H9 (cell line): ENCODE measurements around the gene DNER. TPM values are rescaled to one million over a fixed set of nuclear protein-coding genes. Genes with fewer than 3 reads are reported as not detected.

Experiments used
- DNase-seq: peaks from one replicate; pipeline ENCODE4 v3.0.0-alpha.2; 2017
- H2AFZ ChIP-seq: one replicate; pipeline ENCODE4 v1.6.1; 2013; ENCODE audit warnings: mild to moderate bottlenecking, low read length, control low read depth, moderate library complexity
- H2AK5ac ChIP-seq: 2 replicates; pipeline ENCODE4 v1.6.1; 2013; ENCODE audit warnings: low read length, control low read depth, mixed read lengths; ENCODE audit not compliant: insufficient read length
- H2BK120ac ChIP-seq: one replicate; pipeline ENCODE4 v1.6.1; 2013; ENCODE audit warnings: low read depth, mild to moderate bottlenecking, low read length, control low read depth, inconsistent platforms; ENCODE audit not compliant: poor library complexity, severe bottlenecking
- H2BK12ac ChIP-seq: 2 replicates; pipeline ENCODE4 v1.6.1; 2013; ENCODE audit warnings: low read length, control low read depth, mixed read lengths, low read depth; ENCODE audit not compliant: insufficient read length
- H2BK15ac ChIP-seq: 2 replicates; pipeline ENCODE4 v1.6.1; 2013; ENCODE audit warnings: low read depth, low read length, control low read depth
- H2BK20ac ChIP-seq: one replicate; pipeline ENCODE4 v1.6.1; 2013; ENCODE audit warnings: low read depth, mild to moderate bottlenecking, low read length, control low read depth, inconsistent platforms; ENCODE audit not compliant: poor library complexity, severe bottlenecking
- H2BK5ac ChIP-seq: 2 replicates; pipeline ENCODE4 v1.6.1; 2013; ENCODE audit warnings: low read length, control low read depth, mixed read lengths; ENCODE audit not compliant: insufficient read length
- H3K14ac ChIP-seq: 2 replicates; pipeline ENCODE4 v1.6.1; 2013; ENCODE audit warnings: low read length, control low read depth; ENCODE audit not compliant: insufficient read depth
- H3K18ac ChIP-seq: 2 replicates; pipeline ENCODE4 v1.6.1; 2013; ENCODE audit warnings: low read depth, mild to moderate bottlenecking, mixed read lengths, low read length, control low read depth; ENCODE audit not compliant: insufficient read length
- H3K23ac ChIP-seq: 2 replicates; pipeline ENCODE4 v1.6.1; 2013; ENCODE audit warnings: low read length, control low read depth, mixed read lengths, low read depth; ENCODE audit not compliant: insufficient read length
- H3K23me2 ChIP-seq: 2 replicates; pipeline ENCODE4 v1.6.1; 2013; ENCODE audit warnings: low read depth, mild to moderate bottlenecking, mixed read lengths, low read length, control low read depth; ENCODE audit not compliant: insufficient read length, poor library complexity, severe bottlenecking
- H3K27ac ChIP-seq: 2 replicates; pipeline ENCODE4 v1.5.1; 2013; ENCODE audit warnings: low read length, control low read depth, mixed read lengths, low read depth; ENCODE audit not compliant: insufficient read length
- H3K27me3 ChIP-seq: 2 replicates; pipeline ENCODE4 v1.6.1; 2013; ENCODE audit warnings: low read length, control low read depth, inconsistent platforms; ENCODE audit not compliant: insufficient read depth
- H3K4ac ChIP-seq: 2 replicates; pipeline ENCODE4 v1.6.1; 2013; ENCODE audit warnings: low read depth, mild to moderate bottlenecking, control low read depth, inconsistent platforms, low read length, moderate library complexity
- H3K4me1 ChIP-seq: 2 replicates; pipeline ENCODE4 v1.6.1; 2013; ENCODE audit warnings: low read length, control low read depth, inconsistent platforms; ENCODE audit not compliant: insufficient read depth
- H3K4me2 ChIP-seq: 2 replicates; pipeline ENCODE4 v1.6.1; 2013; ENCODE audit warnings: low read length, control low read depth, mixed read lengths; ENCODE audit not compliant: insufficient read length, insufficient read depth
- H3K56ac ChIP-seq: 2 replicates; pipeline ENCODE4 v1.6.1; 2013; ENCODE audit warnings: low read depth, mild to moderate bottlenecking, mixed read lengths, low read length, control low read depth; ENCODE audit not compliant: insufficient read length
- H3K79me1 ChIP-seq: 2 replicates; pipeline ENCODE4 v1.6.1; 2013; ENCODE audit warnings: low read depth, mild to moderate bottlenecking, moderate library complexity, low read length, control low read depth, inconsistent platforms; ENCODE audit not compliant: insufficient read depth, poor library complexity, severe bottlenecking
- H3K79me2 ChIP-seq: 2 replicates; pipeline ENCODE4 v1.6.1; 2013; ENCODE audit warnings: low read length, control low read depth, inconsistent platforms; ENCODE audit not compliant: insufficient read depth
- H3K9ac ChIP-seq: 2 replicates; pipeline ENCODE4 v1.6.1; 2013; ENCODE audit warnings: low read length, control low read depth, mixed read lengths; ENCODE audit not compliant: insufficient read length; ENCODE audit errors: extremely low read depth
- H3K9me3 ChIP-seq: one replicate; pipeline ENCODE4 v1.6.1; 2013; ENCODE audit warnings: low read depth, low read length, inconsistent platforms; ENCODE audit not compliant: control insufficient read depth
- H3T11ph ChIP-seq: one replicate; pipeline ENCODE4 v1.6.1; 2013; ENCODE audit warnings: mild to moderate bottlenecking, low read length, control low read depth, inconsistent platforms
- H4K20me1 ChIP-seq: one replicate; pipeline ENCODE4 v1.6.1; 2013; ENCODE audit not compliant: control insufficient read depth, insufficient read length, insufficient read depth
- H4K5ac ChIP-seq: 2 replicates; pipeline ENCODE4 v1.6.1; 2013; ENCODE audit warnings: low read depth, mild to moderate bottlenecking, mixed read lengths, low read length, control low read depth; ENCODE audit not compliant: insufficient read length
- H4K8ac ChIP-seq: replicated peaks from 2 replicates; pipeline ENCODE4 v1.6.1; 2013; ENCODE audit warnings: low read length, control low read depth, mixed read lengths, low read depth; ENCODE audit not compliant: insufficient read length
- H4K91ac ChIP-seq: 2 replicates; pipeline ENCODE4 v1.6.1; 2013; ENCODE audit warnings: low read depth, mild to moderate bottlenecking, moderate library complexity, mixed read lengths, low read length, control low read depth; ENCODE audit not compliant: insufficient read length
- H3K27ac Mint-ChIP-seq, 3 experiments: 2 replicates in 2 of 3; 3 replicates in 1 of 3; pipeline ENCODE4 v1.8.0; 2020 to 2021; ENCODE audit warnings: mixed read lengths in 3 of 3, mild to moderate bottlenecking in 1 of 3, moderate library complexity in 1 of 3
- H3K27me3 Mint-ChIP-seq: 2 replicates; pipeline ENCODE4 v1.8.0; 2021; ENCODE audit warnings: low read depth, mild to moderate bottlenecking, moderate library complexity, mixed read lengths
- H3K36me3 Mint-ChIP-seq, 3 experiments: 2 replicates in 2 of 3; 3 replicates in 1 of 3; pipeline ENCODE4 v1.8.0; 2020 to 2021; ENCODE audit warnings: low read depth in 3 of 3, mixed read lengths in 3 of 3; ENCODE audit not compliant: insufficient read depth in 1 of 3
- H3K4me1 Mint-ChIP-seq, 2 experiments: 2 replicates each; pipeline ENCODE4 v1.8.0; 2020; ENCODE audit warnings: mixed read lengths in 2 of 2
- H3K4me3 Mint-ChIP-seq, 2 experiments: 2 replicates in 1 of 2; 3 replicates in 1 of 2; pipeline ENCODE4 v1.8.0; 2020 to 2021; ENCODE audit warnings: mild to moderate bottlenecking in 2 of 2, mixed read lengths in 2 of 2, moderate library complexity in 1 of 2
- H3K9me3 Mint-ChIP-seq, 2 experiments: 2 replicates in 1 of 2; 3 replicates in 1 of 2; pipeline ENCODE4 v1.8.0; 2020; ENCODE audit warnings: mild to moderate bottlenecking in 2 of 2, mixed read lengths in 2 of 2, moderate library complexity in 1 of 2
- WGBS: extraction: QIAGEN DNeasy Blood & Tissue Kit; methylation state at CpG from one replicate; pipeline ENCODE4 v1.1.7; 2013; ENCODE audit warnings: missing lambda C conversion rate, low lambda C conversion rate, mixed read lengths; ENCODE audit not compliant: insufficient read length; ENCODE audit errors: extremely low coverage; 5-methylcytosine and 5-hydroxymethylcytosine counted together
- total RNA-seq: library from RNA; stranded (reverse); gene quantifications from 2 replicates; pipeline ENCODE4 v1.2.1, GENCODE V29; 2021
- TF ChIP-seq, protein P1 (sequence below): fragments of 200-600 bp; sonication (generic); conservative IDR thresholded peaks from 3 replicates; pipeline ENCODE4 v1.8.0; 2021; ENCODE audit warnings: antibody characterized with exemption, mild to moderate bottlenecking

DNER gene
- total RNA-seq, 1 experiment from 2014 or later, result 1.0 TPM

- H3K36me3 Mint-ChIP-seq, result no peaks in the 10 kb centered on the region; a peak in 1 of 7 replicates
- Histone ChIP-seq H2AK5ac (no peak overlapping the region), H3K18ac (no peak overlapping the region), H3K23me2 (no peaks in the 10 kb centered on the region), H3K14ac (no peak overlapping the region), H4K91ac (no peak overlapping the region), H2AFZ (no peak overlapping the region), H3T11ph (no peak overlapping the region), H3K27ac (no peak overlapping the region), H2BK120ac (no peak overlapping the region), H3K56ac (no peak overlapping the region), H3K4me2 (no peak overlapping the region), H2BK20ac (no peak overlapping the region), H2BK15ac (no peak overlapping the region), H4K20me1 (no peaks in the 10 kb centered on the region), H4K5ac (no peak overlapping the region), H3K79me2 (no peaks in the 10 kb centered on the region), H3K4me1 (no peaks in the 10 kb centered on the region; the same call in 1 of the 2 replicates), H3K23ac (no peak overlapping the region), H3K9me3 (no peaks in the 10 kb centered on the region), H3K4ac (no peak overlapping the region), H2BK5ac (no peak overlapping the region), H3K9ac (no peak overlapping the region), H2BK12ac (no peak overlapping the region), H3K79me1 (no peaks in the 10 kb centered on the region), H3K27me3 (no peaks in the 10 kb centered on the region), H4K8ac (no peak overlapping the region)
- peaks cover 3% of the 10 kb centered on the region for H3K27me3 Mint-ChIP-seq
- no peak overlapping the region for H3K4me3 Mint-ChIP-seq
- no peak for DNase-seq
- WGBS, result no CpG with 5 or more reads among the region's 7 CpGs
- TF ChIP-seq, protein P1, sequence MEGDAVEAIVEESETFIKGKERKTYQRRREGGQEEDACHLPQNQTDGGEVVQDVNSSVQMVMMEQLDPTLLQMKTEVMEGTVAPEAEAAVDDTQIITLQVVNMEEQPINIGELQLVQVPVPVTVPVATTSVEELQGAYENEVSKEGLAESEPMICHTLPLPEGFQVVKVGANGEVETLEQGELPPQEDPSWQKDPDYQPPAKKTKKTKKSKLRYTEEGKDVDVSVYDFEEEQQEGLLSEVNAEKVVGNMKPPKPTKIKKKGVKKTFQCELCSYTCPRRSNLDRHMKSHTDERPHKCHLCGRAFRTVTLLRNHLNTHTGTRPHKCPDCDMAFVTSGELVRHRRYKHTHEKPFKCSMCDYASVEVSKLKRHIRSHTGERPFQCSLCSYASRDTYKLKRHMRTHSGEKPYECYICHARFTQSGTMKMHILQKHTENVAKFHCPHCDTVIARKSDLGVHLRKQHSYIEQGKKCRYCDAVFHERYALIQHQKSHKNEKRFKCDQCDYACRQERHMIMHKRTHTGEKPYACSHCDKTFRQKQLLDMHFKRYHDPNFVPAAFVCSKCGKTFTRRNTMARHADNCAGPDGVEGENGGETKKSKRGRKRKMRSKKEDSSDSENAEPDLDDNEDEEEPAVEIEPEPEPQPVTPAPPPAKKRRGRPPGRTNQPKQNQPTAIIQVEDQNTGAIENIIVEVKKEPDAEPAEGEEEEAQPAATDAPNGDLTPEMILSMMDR, result no peak
- no peak overlapping the region; a peak in 1 of 7 replicates for H3K27ac Mint-ChIP-seq
- H3K9me3 Mint-ChIP-seq, result no peaks in the 10 kb centered on the region
- peaks cover 13 to 14% of the 10 kb centered on the region in 2 experiments for H3K4me1 Mint-ChIP-seq
Measured at GRCh38 chr2:229582151-229582550, 132.2 kb downstream of the DNER start.
